Stimulated activated CD4-positive, alpha-beta T cell treated with anti-CD3 and anti-CD28 coated beads, Interleukin-2, amount 100 ng/mL, for 4 hours (primary cell): Measurements from ENCODE around the gene WDFY4.

Experiments used
- DNase-seq: peaks from one replicate; pipeline ENCODE4 v3.0.0-alpha.2; 2020; ENCODE audit warnings: low read depth

Gene WDFY4

GRCh38 chr10:48817141-48817540 is 132.5 kb downstream of the WDFY4 start:
- no peak for DNase-seq

GRCh38 chr10:48818081-48818480 is 133.4 kb downstream of the WDFY4 start:
- no peak for DNase-seq

- DNase-seq = no peak
These were observed 134.3 kb downstream of the WDFY4 start for GRCh38 chr10:48818861-48819520.

GRCh38 chr10:48819783-48820182 is 135.1 kb downstream of the WDFY4 start:
- DNase-seq = no peak

GRCh38 chr10:48820231-48820630 is 135.6 kb downstream of the WDFY4 start:
- no peak for DNase-seq

GRCh38 chr10:48820699-48821098 is 136.0 kb downstream of the WDFY4 start:
- DNase-seq = no peak

GRCh38 chr10:48821111-48821510 is 136.4 kb downstream of the WDFY4 start:
- DNase-seq = no peak

- DNase-seq = no peak
These were observed 137.0 kb downstream of the WDFY4 start for GRCh38 chr10:48821692-48822091.

GRCh38 chr10:48833674-48834073 is 149.0 kb downstream of the WDFY4 start:
- DNase-seq = no peak

GRCh38 chr10:48834189-48834965 is 149.7 kb downstream of the WDFY4 start:
- no peak for DNase-seq

GRCh38 chr10:48835781-48836180 is 151.1 kb downstream of the WDFY4 start:
- no peak for DNase-seq

GRCh38 chr10:48836605-48837004 is 151.9 kb downstream of the WDFY4 start:
- DNase-seq = no peak

GRCh38 chr10:48838834-48839233 is 154.2 kb downstream of the WDFY4 start:
- no peak for DNase-seq

GRCh38 chr10:48839809-48840679 is 155.4 kb downstream of the WDFY4 start:
- no peak for DNase-seq

GRCh38 chr10:48842231-48842630 is 157.6 kb downstream of the WDFY4 start:
- DNase-seq = no peak

- DNase-seq = no peak
These were observed 158.5 kb downstream of the WDFY4 start for GRCh38 chr10:48843198-48843597.

- DNase-seq = no peak
These were observed 159.9 kb downstream of the WDFY4 start for GRCh38 chr10:48844616-48845015.

GRCh38 chr10:48845512-48845911 is 160.8 kb downstream of the WDFY4 start:
- DNase-seq = no peak

GRCh38 chr10:48847691-48848090 is 163.0 kb downstream of the WDFY4 start:
- no peak for DNase-seq

GRCh38 chr10:48856855-48857254 is 172.2 kb downstream of the WDFY4 start:
- DNase-seq = no peak

- DNase-seq = no peak
These were observed 187.6 kb downstream of the WDFY4 start for GRCh38 chr10:48872234-48872633.

- DNase-seq = no peak
These were observed 193.4 kb downstream of the WDFY4 start for GRCh38 chr10:48878091-48878490.

- no peak for DNase-seq
These were observed 194.8 kb downstream of the WDFY4 start for GRCh38 chr10:48879451-48879850.
